C4-2B (cell line): Measurements from ENCODE around the gene HSD17B13.

Source experiments
- CTCF ChIP-seq: fragments of 450-650 bp; conservative IDR thresholded peaks from 2 replicates; pipeline ENCODE4 v1.5.1; 2017; ENCODE audit warnings: mild to moderate bottlenecking
- ZFX ChIP-seq: fragments of 450-650 bp; IDR thresholded peaks from 2 replicates; pipeline ENCODE4 v1.6.1; 2017

GRCh38 chr4:87365348-87365747 lies 42.7 kb upstream of the HSD17B13 start:
- no peak for TF ChIP-seq CTCF
- no peak for TF ChIP-seq ZFX
